ENCODE data around the gene SPRR4.

Gene SPRR4

GRCh38 chr1:152967201-152967600 lies 3.2 kb upstream of the SPRR4 start:
- Histone ChIP-seq H3K36me3 (ENCODE audit: control insufficient read depth, insufficient read depth, low read length, severe bottlenecking) (no peaks in the 10 kb centered on the region), H3K9me3 (ENCODE audit: control insufficient read depth, low read length) (no peaks in the 10 kb centered on the region), H3K4me1 (ENCODE audit: control insufficient read depth, insufficient read depth, low read length) (no peaks in the 10 kb centered on the region), H3K27me3 (replicated peaks; ENCODE audit: control insufficient read depth, insufficient read depth, low read length) (peaks cover 5% of the 10 kb centered on the region), H3K4me3 (ENCODE audit: low read length) (no peak overlapping the region), H3K9ac (ENCODE audit: low read length) (no peak overlapping the region)
- no peak for DNase-seq (ENCODE audit: low read depth)

- Histone ChIP-seq H3K36me3 (ENCODE audit: control insufficient read depth, insufficient read depth, low read length, severe bottlenecking) (no peaks in the 10 kb centered on the region), H3K27me3 (replicated peaks; ENCODE audit: control insufficient read depth, insufficient read depth, low read length) (peaks cover 5% of the 10 kb centered on the region), H3K4me1 (ENCODE audit: control insufficient read depth, insufficient read depth, low read length) (no peaks in the 10 kb centered on the region), H3K9me3 (ENCODE audit: control insufficient read depth, low read length) (no peaks in the 10 kb centered on the region), H3K9ac (ENCODE audit: low read length) (no peak overlapping the region), H3K4me3 (ENCODE audit: low read length) (no peak overlapping the region)
- DNase-seq (ENCODE audit: low read depth) = no peak
Observed at GRCh38 chr1:152968248-152968647, 2.2 kb upstream of the SPRR4 start.

- Histone ChIP-seq H3K9me3 (ENCODE audit: control insufficient read depth, low read length) (no peaks in the 10 kb centered on the region), H3K9ac (ENCODE audit: low read length) (no peak overlapping the region), H3K27me3 (replicated peaks; ENCODE audit: control insufficient read depth, insufficient read depth, low read length) (peaks cover 8% of the 10 kb centered on the region), H3K36me3 (ENCODE audit: control insufficient read depth, insufficient read depth, low read length, severe bottlenecking) (no peaks in the 10 kb centered on the region), H3K4me1 (ENCODE audit: control insufficient read depth, insufficient read depth, low read length) (no peaks in the 10 kb centered on the region), H3K4me3 (ENCODE audit: low read length) (no peak overlapping the region)
- no peak for DNase-seq (ENCODE audit: low read depth)
Observed at GRCh38 chr1:152969036-152969435, 1.4 kb upstream of the SPRR4 start.

- Histone ChIP-seq H3K27me3 (replicated peaks; ENCODE audit: control insufficient read depth, insufficient read depth, low read length) (peaks cover 6% of the 10 kb centered on the region), H3K9ac (ENCODE audit: low read length) (no peak overlapping the region), H3K4me1 (ENCODE audit: control insufficient read depth, insufficient read depth, low read length) (no peaks in the 10 kb centered on the region), H3K9me3 (ENCODE audit: control insufficient read depth, low read length) (no peaks in the 10 kb centered on the region), H3K4me3 (ENCODE audit: low read length) (no peak overlapping the region), H3K36me3 (ENCODE audit: control insufficient read depth, insufficient read depth, low read length, severe bottlenecking) (no peaks in the 10 kb centered on the region)
- DNase-seq (ENCODE audit: low read depth) = no peak
Observed at GRCh38 chr1:152972196-152972886, 1.9 kb downstream of the SPRR4 start.

- Histone ChIP-seq H3K27me3 (replicated peaks; ENCODE audit: control insufficient read depth, insufficient read depth, low read length) (peaks cover 18% of the 10 kb centered on the region), H3K36me3 (ENCODE audit: control insufficient read depth, insufficient read depth, low read length, severe bottlenecking) (no peaks in the 10 kb centered on the region), H3K9me3 (ENCODE audit: control insufficient read depth, low read length) (no peaks in the 10 kb centered on the region), H3K4me3 (ENCODE audit: low read length) (no peak overlapping the region), H3K4me1 (ENCODE audit: control insufficient read depth, insufficient read depth, low read length) (no peaks in the 10 kb centered on the region), H3K9ac (ENCODE audit: low read length) (no peak overlapping the region)
- no peak for DNase-seq (ENCODE audit: low read depth)
Observed at GRCh38 chr1:152976688-152977087, 6.2 kb downstream of the SPRR4 start.

- no peak for DNase-seq (ENCODE audit: low read depth)
- H3K27me3 ChIP-seq (replicated peaks; ENCODE audit: control insufficient read depth, insufficient read depth, low read length) = peaks cover 18% of the 10 kb centered on the region
- H3K9ac ChIP-seq (ENCODE audit: low read length) = no peak overlapping the region
- no peaks in the 10 kb centered on the region for H3K4me1 ChIP-seq (ENCODE audit: control insufficient read depth, insufficient read depth, low read length)
- H3K9me3 ChIP-seq (ENCODE audit: control insufficient read depth, low read length) = no peaks in the 10 kb centered on the region
- H3K4me3 ChIP-seq (ENCODE audit: low read length) = no peak overlapping the region
- no peaks in the 10 kb centered on the region for H3K36me3 ChIP-seq (ENCODE audit: control insufficient read depth, insufficient read depth, low read length, severe bottlenecking)
Observed at GRCh38 chr1:152977614-152978013, 7.2 kb downstream of the SPRR4 start.

- no peak for DNase-seq (ENCODE audit: low read depth)
- Histone ChIP-seq H3K4me1 (ENCODE audit: control insufficient read depth, insufficient read depth, low read length) (no peaks in the 10 kb centered on the region), H3K27me3 (replicated peaks; ENCODE audit: control insufficient read depth, insufficient read depth, low read length) (peaks cover 15% of the 10 kb centered on the region), H3K4me3 (ENCODE audit: low read length) (no peak overlapping the region), H3K9me3 (ENCODE audit: control insufficient read depth, low read length) (no peaks in the 10 kb centered on the region), H3K9ac (ENCODE audit: low read length) (no peak overlapping the region), H3K36me3 (ENCODE audit: control insufficient read depth, insufficient read depth, low read length, severe bottlenecking) (no peaks in the 10 kb centered on the region)
Observed at GRCh38 chr1:152980676-152981075, 10.2 kb downstream of the SPRR4 start.

GRCh38 chr1:152981146-152981871 lies 10.9 kb downstream of the SPRR4 start:
- H3K4me1 ChIP-seq (ENCODE audit: control insufficient read depth, insufficient read depth, low read length) = no peaks in the 10 kb centered on the region
- no peak for DNase-seq (ENCODE audit: low read depth)
- no peak overlapping the region for H3K4me3 ChIP-seq (ENCODE audit: low read length)
- H3K36me3 ChIP-seq (ENCODE audit: control insufficient read depth, insufficient read depth, low read length, severe bottlenecking) = no peaks in the 10 kb centered on the region
- no peaks in the 10 kb centered on the region for H3K9me3 ChIP-seq (ENCODE audit: control insufficient read depth, low read length)
- H3K9ac ChIP-seq (ENCODE audit: low read length) = no peak overlapping the region
- H3K27me3 ChIP-seq (replicated peaks; ENCODE audit: control insufficient read depth, insufficient read depth, low read length) = peaks cover 15% of the 10 kb centered on the region

- peaks cover 15% of the 10 kb centered on the region for H3K27me3 ChIP-seq (replicated peaks; ENCODE audit: control insufficient read depth, insufficient read depth, low read length)
- H3K36me3 ChIP-seq (ENCODE audit: control insufficient read depth, insufficient read depth, low read length, severe bottlenecking) = no peaks in the 10 kb centered on the region
- H3K9me3 ChIP-seq (ENCODE audit: control insufficient read depth, low read length) = no peaks in the 10 kb centered on the region
- no peak overlapping the region for H3K9ac ChIP-seq (ENCODE audit: low read length)
- DNase-seq (ENCODE audit: low read depth) = no peak
- no peak overlapping the region for H3K4me3 ChIP-seq (ENCODE audit: low read length)
- H3K4me1 ChIP-seq (ENCODE audit: control insufficient read depth, insufficient read depth, low read length) = no peaks in the 10 kb centered on the region
Observed at GRCh38 chr1:152982076-152982475, 11.6 kb downstream of the SPRR4 start.

GRCh38 chr1:152983234-152983633 lies 12.8 kb downstream of the SPRR4 start:
- H3K27me3 ChIP-seq (replicated peaks; ENCODE audit: control insufficient read depth, insufficient read depth, low read length) = peaks cover 15% of the 10 kb centered on the region
- no peaks in the 10 kb centered on the region for H3K4me1 ChIP-seq (ENCODE audit: control insufficient read depth, insufficient read depth, low read length)
- no peak overlapping the region for H3K9ac ChIP-seq (ENCODE audit: low read length)
- H3K4me3 ChIP-seq (ENCODE audit: low read length) = no peak overlapping the region
- H3K9me3 ChIP-seq (ENCODE audit: control insufficient read depth, low read length) = no peaks in the 10 kb centered on the region
- no peaks in the 10 kb centered on the region for H3K36me3 ChIP-seq (ENCODE audit: control insufficient read depth, insufficient read depth, low read length, severe bottlenecking)
- DNase-seq (ENCODE audit: low read depth) = no peak

GRCh38 chr1:152983743-152984142 lies 13.3 kb downstream of the SPRR4 start, which contains the start of gene SPRR1A:
SPRR1A (plus strand) TSS chr1:152984081; CDS start chr1:152985231, 1,150 bp downstream.
- H3K27me3 ChIP-seq (replicated peaks; ENCODE audit: control insufficient read depth, insufficient read depth, low read length) = peaks cover 12% of the 10 kb centered on the region
- no peaks in the 10 kb centered on the region for H3K9me3 ChIP-seq (ENCODE audit: control insufficient read depth, low read length)
- no peak within 1 kb of the TSS for H3K4me3 ChIP-seq (ENCODE audit: low read length)
- no peak within 1 kb of the TSS for H3K9ac ChIP-seq (ENCODE audit: low read length)
- no peaks in the 10 kb centered on the region for H3K4me1 ChIP-seq (ENCODE audit: control insufficient read depth, insufficient read depth, low read length)
- DNase-seq (ENCODE audit: low read depth) = no peak
- H3K36me3 ChIP-seq (ENCODE audit: control insufficient read depth, insufficient read depth, low read length, severe bottlenecking) = no peaks in the 10 kb centered on the region
